ENCODE results near the gene PRRC2C. TPM values are rescaled to one million over a fixed set of nuclear protein-coding genes. Genes with fewer than 3 reads are reported as not detected.

PRRC2C gene
- total RNA-seq, 1 experiment from 2014 or later = 48.3 TPM

GRCh38 chr1:171636141-171636540 is 150.8 kb downstream of the PRRC2C start:
- no peak for DNase-seq (ENCODE audit: low read depth)

DNA sequence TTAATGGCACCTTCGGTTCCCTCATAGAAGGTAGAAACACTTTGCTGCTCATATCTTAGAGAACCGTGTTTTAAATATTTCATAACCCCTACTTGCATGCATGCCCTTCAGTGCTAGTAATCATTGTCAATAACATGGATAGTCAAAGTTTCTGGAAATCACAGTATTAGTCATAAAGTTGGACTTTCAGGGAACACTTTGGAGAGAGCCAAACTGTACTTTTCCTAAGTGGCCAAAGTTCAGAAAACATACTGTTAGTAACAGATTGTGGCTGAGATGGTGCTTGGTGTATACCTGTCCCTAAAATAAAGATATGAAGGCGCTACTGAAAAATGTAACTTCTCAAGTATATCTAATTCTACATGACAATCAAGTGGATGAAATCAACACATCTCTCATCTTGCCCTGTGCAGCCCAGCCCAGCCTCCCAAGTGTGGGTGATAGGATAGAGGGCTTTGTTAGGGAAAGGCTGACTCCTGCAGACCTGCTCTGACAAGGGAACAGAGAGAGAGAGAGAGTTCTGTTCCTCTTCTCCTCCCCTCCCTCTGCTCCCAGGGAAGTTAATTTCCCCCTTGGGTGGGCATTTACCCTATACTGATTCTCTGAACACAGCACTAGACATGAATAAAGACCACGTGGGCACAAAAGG is 152.7 kb downstream of the PRRC2C start:
- DNase-seq (ENCODE audit: low read depth) = no peak

DNA sequence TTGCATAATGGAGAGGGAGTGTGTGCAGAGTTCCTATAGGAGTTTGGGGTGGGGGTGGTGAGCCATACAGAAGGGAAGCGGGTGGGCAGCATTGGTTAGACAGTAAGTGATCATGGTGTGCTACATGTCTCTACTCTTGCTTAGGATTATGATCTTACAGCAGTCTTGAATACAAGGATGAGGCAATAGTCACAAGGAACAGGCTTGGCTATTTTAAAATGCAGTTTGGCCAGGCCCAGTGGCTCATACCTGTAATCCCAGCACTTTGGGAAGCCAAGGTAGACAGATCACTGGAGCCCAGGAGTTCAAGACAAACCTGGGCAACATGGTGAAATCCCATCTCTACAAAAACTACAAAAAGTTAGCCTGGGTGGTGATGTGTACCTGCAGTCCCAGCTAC is 154.9 kb downstream of the PRRC2C start:
- no peak for DNase-seq (ENCODE audit: low read depth)

DNA sequence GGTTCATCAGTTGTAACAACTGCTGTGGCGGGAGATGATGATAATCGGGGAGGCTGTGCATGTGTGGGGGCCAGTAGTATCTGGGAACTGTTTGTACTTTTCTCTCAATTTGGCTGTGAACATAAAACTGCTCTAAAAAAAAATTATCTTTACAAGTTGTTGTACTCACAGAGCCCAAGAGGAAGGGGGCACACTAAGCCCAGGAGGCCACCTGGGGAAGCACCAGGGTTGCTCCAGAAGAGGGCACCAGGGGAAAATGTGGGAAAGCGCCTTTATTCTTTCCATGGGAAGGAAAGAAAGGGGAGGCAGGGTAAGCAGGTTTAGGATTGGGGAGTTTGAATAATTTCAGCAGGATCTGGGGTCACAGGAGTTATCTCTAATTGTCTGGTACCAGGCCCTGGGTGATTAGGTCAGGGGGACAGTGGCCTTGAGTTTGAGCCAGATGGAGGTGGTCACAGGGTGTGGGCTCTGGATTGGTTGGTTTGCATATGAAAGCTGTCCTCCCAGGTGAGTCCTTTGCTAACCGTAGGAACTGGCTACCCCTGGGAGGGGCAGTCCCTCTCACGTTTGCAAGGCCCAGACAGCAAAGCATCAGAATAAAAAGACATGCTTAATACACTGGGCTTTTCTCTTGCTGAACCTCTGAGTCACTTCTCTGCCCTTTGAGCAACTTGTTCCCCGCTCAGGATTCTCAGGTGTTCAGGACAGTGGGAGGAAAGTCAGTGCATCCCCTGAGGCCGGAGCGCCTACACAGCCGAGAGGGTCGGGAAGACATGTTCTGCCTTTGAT is 155.9 kb downstream of the PRRC2C start:
- no peak for DNase-seq (ENCODE audit: low read depth)

- no peak for DNase-seq (ENCODE audit: low read depth)
Observed at GRCh38 chr1:171642197-171642596, 156.9 kb downstream of the PRRC2C start.

Other genes starting within 250 kb of the PRRC2C start
- gene FMO1, start 237.0 kb upstream of the PRRC2C start, total RNA-seq (2014; rRNA removed; shearing (Covaris generic)) = not detected in 2 replicates
- gene FMO4, start 171.3 kb upstream of the PRRC2C start, total RNA-seq (2014; rRNA removed; shearing (Covaris generic)) = 0.39 and 0.97 TPM in 2 replicates
- gene MYOCOS, start 136.7 kb downstream of the PRRC2C start, total RNA-seq (2014; rRNA removed; shearing (Covaris generic)) = not detected in 2 replicates
- gene MYOC, start 167.2 kb downstream of the PRRC2C start, total RNA-seq (2014; rRNA removed; shearing (Covaris generic)) = not detected in 2 replicates

Data from Daoy (cell line).